ENCODE results near the gene CST9. TPM values are rescaled to one million over a fixed set of nuclear protein-coding genes. Genes with fewer than 3 reads are reported as not detected.

The CST9 gene
- total and polyA plus RNA-seq, 9 donors = not detected

- H3K4me3 ChIP-seq = no peak overlapping the region
- no peaks in the 10 kb centered on the region for H3K27me3 ChIP-seq
- peaks cover 0 to 10% of the 10 kb centered on the region in 2 donors for H3K9me3 ChIP-seq
- WGBS, 3 donors = 50 to 54% (median 54%) methylated on average over 3 of the region's 3 CpGs
- H3K36me3 ChIP-seq = no peaks in the 10 kb centered on the region
- no peak for DNase-seq
- intact Hi-C loops (cut with DNase I) = no loop called here
- TF ChIP-seq CTCF (IDR thresholded peaks at IDR 0.05) (no peak), EP300 (IDR thresholded peaks at IDR 0.05) (no peak), POLR2A (IDR thresholded peaks at IDR 0.05) (no peak)
- no peak overlapping the region for H3K27ac ChIP-seq
- no peaks in the 10 kb centered on the region for H3K4me1 ChIP-seq (ENCODE audit: insufficient read depth)
Measured at GRCh38 chr20:23564927-23565326, 40.8 kb downstream of the CST9 start.

- 58 to 73% (median 67%) methylated on average over 1 of the region's 1 CpG for WGBS, 3 donors
- Histone ChIP-seq H3K9me3 (peaks cover 0 to 10% of the 10 kb centered on the region in 2 donors), H3K4me1 (ENCODE audit: insufficient read depth) (no peaks in the 10 kb centered on the region), H3K27me3 (no peaks in the 10 kb centered on the region), H3K36me3 (no peaks in the 10 kb centered on the region), H3K4me3 (no peak overlapping the region), H3K27ac (no peak overlapping the region)
- no peak for DNase-seq
- intact Hi-C loops (cut with DNase I) = no loop called here
- TF ChIP-seq POLR2A (IDR thresholded peaks at IDR 0.05) (no peak), EP300 (IDR thresholded peaks at IDR 0.05) (no peak), CTCF (IDR thresholded peaks at IDR 0.05) (no peak)
Measured at GRCh38 chr20:23562721-23563342, 42.9 kb downstream of the CST9 start.

GRCh38 chr20:23554401-23554800, 51.3 kb downstream of the CST9 start:
- no peak for DNase-seq
- Histone ChIP-seq H3K27ac (no peak overlapping the region), H3K27me3 (no peaks in the 10 kb centered on the region), H3K4me3 (no peak overlapping the region), H3K36me3 (no peaks in the 10 kb centered on the region), H3K4me1 (ENCODE audit: insufficient read depth) (no peaks in the 10 kb centered on the region), H3K9me3 (no peaks in the 10 kb centered on the region)
- 33 to 40% (median 37%) methylated on average over 1 of the region's 1 CpG for WGBS, 3 donors
- no peak for TF ChIP-seq CTCF (IDR thresholded peaks at IDR 0.05)
- TF ChIP-seq POLR2A (IDR thresholded peaks at IDR 0.05) = no peak
- no peak for TF ChIP-seq EP300 (IDR thresholded peaks at IDR 0.05)
- intact Hi-C loops (cut with DNase I) = no loop called here

Other genes starting within 250 kb of the CST9 start
- gene GZF1, start 243.7 kb downstream of the CST9 start, total RNA-seq = 10 to 100 TPM in 6 of 7 donors, 1 to 10 TPM in 1; 9.8 to 31.4 (median 21.4) TPM
- 1 to 10 TPM; 8.5 to 9.1 TPM for gene GZF1, start 243.7 kb downstream of the CST9 start, polyA plus RNA-seq
- gene NAPB, start 184.4 kb downstream of the CST9 start, total RNA-seq = 10 to 100 TPM; 11.8 to 17.9 (median 13.6) TPM
- gene NAPB, start 184.4 kb downstream of the CST9 start, polyA plus RNA-seq = 10 to 100 TPM in 1 of 2 donors, 1 to 10 TPM in 1; 9.3 to 11.3 TPM
- not detected for gene CSTL1, start 166.2 kb downstream of the CST9 start, total RNA-seq
- not detected for gene CSTL1, start 166.2 kb downstream of the CST9 start, polyA plus RNA-seq
- not detected for gene CST11, start 153.0 kb downstream of the CST9 start, total RNA-seq
- not detected for gene CST11, start 153.0 kb downstream of the CST9 start, polyA plus RNA-seq
- gene CST8, start 114.8 kb downstream of the CST9 start, total RNA-seq = not detected
- not detected for gene CST8, start 114.8 kb downstream of the CST9 start, polyA plus RNA-seq
- not detected for gene CST9L, start 37.4 kb downstream of the CST9 start, total RNA-seq
- gene CST9L, start 37.4 kb downstream of the CST9 start, polyA plus RNA-seq = not detected
- 100 to 1,000 TPM; 317 to 889 (median 588) TPM for gene CST3, start 32.0 kb upstream of the CST9 start, total RNA-seq
- 100 to 1,000 TPM; 352 to 404 TPM for gene CST3, start 32.0 kb upstream of the CST9 start, polyA plus RNA-seq
- not detected for gene CST4, start 83.1 kb upstream of the CST9 start, total RNA-seq
- gene CST4, start 83.1 kb upstream of the CST9 start, polyA plus RNA-seq = not detected
- gene CST1, start 145.0 kb upstream of the CST9 start, total RNA-seq = 1 to 10 TPM in 1 of 7 donors, not detected in 6; 2.3 TPM
- under 1 TPM in 1 of 2 donors, not detected in 1; 0.11 TPM for gene CST1, start 145.0 kb upstream of the CST9 start, polyA plus RNA-seq
- gene CST2, start 220.8 kb upstream of the CST9 start, total RNA-seq = not detected
- under 1 TPM in 1 of 2 donors, not detected in 1; 0.28 TPM for gene CST2, start 220.8 kb upstream of the CST9 start, polyA plus RNA-seq

All from ovary (tissue), 9 donors.